GM12878 (cell line): ENCODE results near the gene TMEM272. TPM values are rescaled to one million over a fixed set of nuclear protein-coding genes. Genes with fewer than 3 reads are reported as not detected.

Experiments used
- ATAC-seq: fragments of 200-7000 bp; cut with Tn5 transposase; 3 replicates; pipeline ENCODE4 v1.9.1; 2020; ENCODE audit warnings: mild to moderate bottlenecking, moderate library complexity
- BruUV-seq: library from RNA; stranded (reverse); fragments of 400-500 nt; replicated peaks from 2 replicates; lab custom pipeline; 2021; lab: Mats Ljungman, UMichigan
- CTCF ChIA-PET: fragments of 300-600 bp; sonication (Branson Sonifier 250); formaldehyde crosslinking; extraction: SDS; loops from one replicate; lab custom pipeline; 2021; ENCODE audit warnings: inconsistent platforms; lab: Yijun Ruan, JAX
- POLR2A ChIA-PET: fragments of 350-600 bp; formaldehyde crosslinking; extraction: SDS; loops from one replicate; lab custom pipeline; 2021; ENCODE audit warnings: inconsistent platforms; lab: Charles Lee
- RAD21 ChIA-PET: fragments of 300-600 bp; sonication (Branson Sonifier 250); formaldehyde crosslinking; loops from one replicate; lab custom pipeline; 2023; ENCODE audit warnings: antibody characterized with exemption; ENCODE audit not compliant: unreplicated experiment; lab: Charles Lee
- SMC1A ChIA-PET: fragments of 300-600 bp; sonication (Branson Sonifier 250); formaldehyde crosslinking; loops from one replicate; lab custom pipeline; 2023; ENCODE audit not compliant: unreplicated experiment, uncharacterized antibody; lab: Charles Lee
- DNase-seq: peaks from one replicate; pipeline ENCODE4 v3.0.0-alpha.2; 2011; ENCODE audit warnings: low read depth, low spot score
- FAIRE-seq: peaks from 3 replicates; lab custom pipeline; 2011; peaks lifted over from hg19 to GRCh38; lab: Jason Lieb, UNC
- H2AFZ ChIP-seq: 2 replicates; pipeline ENCODE4 v1.6.0; 2011; ENCODE audit warnings: low read depth, low read length, control low read depth; ENCODE audit not compliant: control insufficient read depth
- H3K27ac ChIP-seq: 2 replicates; pipeline ENCODE4 v1.5.1; 2011; ENCODE audit warnings: control low read depth; ENCODE audit not compliant: control insufficient read depth, insufficient read depth
- H3K27me3 ChIP-seq, 2 experiments: replicated peaks in 1 of 2; 2 replicates each; pipeline versions ENCODE4 v1.6.0 to v1.6.1; 2011; ENCODE audit warnings: low read length in 1 of 2; ENCODE audit not compliant: control insufficient read depth in 2 of 2, insufficient read depth in 2 of 2
- H3K36me3 ChIP-seq, 2 experiments: 2 replicates each; pipeline ENCODE4 v1.5.1; 2011; ENCODE audit warnings: low read length in 1 of 2; ENCODE audit not compliant: control insufficient read depth in 2 of 2, insufficient read depth in 2 of 2
- H3K4me1 ChIP-seq: 2 replicates; pipeline ENCODE4 v1.6.1; 2011; ENCODE audit warnings: mild to moderate bottlenecking, low read length, moderate library complexity, mixed read lengths; ENCODE audit not compliant: control insufficient read depth, insufficient read depth
- H3K4me2 ChIP-seq: 2 replicates; pipeline ENCODE4 v1.6.0; 2011; ENCODE audit warnings: control low read depth; ENCODE audit not compliant: control insufficient read depth, insufficient read depth
- H3K4me3 ChIP-seq: fragments of 200-600 bp; sonication (generic); 2 replicates; pipeline ENCODE4 v1.5.1; 2016
- H3K79me2 ChIP-seq: 2 replicates; pipeline ENCODE4 v1.6.0; 2011; ENCODE audit warnings: low read length; ENCODE audit not compliant: control insufficient read depth, insufficient read depth
- H3K9ac ChIP-seq: 2 replicates; pipeline ENCODE4 v1.8.0; 2011; ENCODE audit warnings: low read length, control low read depth, mixed read lengths; ENCODE audit not compliant: control insufficient read depth, insufficient read depth
- H3K9me3 ChIP-seq: replicated peaks from 3 replicates; pipeline ENCODE4 v1.5.1; 2011; ENCODE audit warnings: mild to moderate bottlenecking, low read length; ENCODE audit not compliant: control insufficient read depth, insufficient read depth
- H4K20me1 ChIP-seq: 2 replicates; pipeline ENCODE4 v1.6.0; 2011; ENCODE audit not compliant: control insufficient read depth, insufficient read depth
- BCL11A ChIP-seq: IDR thresholded peaks from 2 replicates; pipeline ENCODE4 v1.6.1; 2011; ENCODE audit warnings: low read depth, low read length
- EP300 ChIP-seq, 2 experiments: fragments of 150-350 bp in 1 of 2; IDR thresholded peaks; 2 replicates each; pipeline ENCODE4 v1.6.1; 2011 to 2012; ENCODE audit warnings: low read depth in 2 of 2, low read length in 2 of 2, borderline replicate concordance in 1 of 2, improper control_type of control experiment in 1 of 2, inconsistent platforms in 1 of 2; ENCODE audit not compliant: control insufficient read depth in 1 of 2
- IKZF1 ChIP-seq: fragments of 450-650 bp; conservative IDR thresholded peaks from 2 replicates; pipeline ENCODE4 v1.6.1; 2017; ENCODE audit warnings: antibody characterized with exemption, mild to moderate bottlenecking
- MTA2 ChIP-seq: fragments of 450-650 bp; IDR thresholded peaks from 2 replicates; pipeline ENCODE4 v1.6.1; 2016; ENCODE audit warnings: low read depth, mild to moderate bottlenecking, moderate library complexity
- MTA3 ChIP-seq: IDR thresholded peaks from 2 replicates; pipeline ENCODE4 v1.6.1; 2012; ENCODE audit warnings: low read length, inconsistent platforms, borderline replicate concordance
- NFYA ChIP-seq: IDR thresholded peaks from 2 replicates; pipeline ENCODE4 v1.6.1; 2011; ENCODE audit warnings: low read depth, mild to moderate bottlenecking, low read length, improper control_type of control experiment, borderline replicate concordance
- NR2F1 ChIP-seq: fragments of 450-650 bp; conservative IDR thresholded peaks from 2 replicates; pipeline ENCODE4 v1.6.1; 2017; ENCODE audit warnings: mild to moderate bottlenecking
- SIX5 ChIP-seq: IDR thresholded peaks from 2 replicates; pipeline ENCODE4 v1.6.1; 2011; ENCODE audit warnings: mild to moderate bottlenecking, low read depth, low read length, moderate library complexity; ENCODE audit not compliant: severe bottlenecking
- TCF3 ChIP-seq: IDR thresholded peaks from 2 replicates; pipeline ENCODE4 v1.6.1; 2012; ENCODE audit warnings: low read depth, mild to moderate bottlenecking, low read length, borderline replicate concordance; ENCODE audit not compliant: insufficient read depth
- TCF7 ChIP-seq: IDR thresholded peaks from 2 replicates; pipeline ENCODE4 v1.6.1; 2014; ENCODE audit warnings: antibody characterized with exemption, borderline replicate concordance
- ZNF207 ChIP-seq: fragments of 450-650 bp; IDR thresholded peaks from 2 replicates; pipeline ENCODE4 v1.6.1; 2014; ENCODE audit warnings: antibody characterized with exemption, mild to moderate bottlenecking, borderline replicate concordance
- WGBS: methylation state at CpG from one replicate; pipeline ENCODE4 v1.1.6; 2016; ENCODE audit warnings: low lambda C conversion rate; ENCODE audit not compliant: insufficient replicate concordance, insufficient coverage; ENCODE audit errors: missing lambda C conversion rate; 5-methylcytosine and 5-hydroxymethylcytosine counted together
- in situ Hi-C: fragments of 300-500 bp; cut with MboI; formaldehyde crosslinking; loops from 9 replicates; pipeline ENCODE4 v1.14.3; 2018; ENCODE audit warnings: mixed read lengths
- intact Hi-C: fragments of 100-400 bp; cut with micrococcal nuclease; formaldehyde crosslinking; loops from one replicate; pipeline ENCODE4 v1.14.2; 2022; ENCODE audit not compliant: unreplicated experiment
- polyA plus RNA-seq, 11 experiments: library from polyadenylated mRNA; depleted of rRNA in 4 of 11; unstranded in 6 of 11; stranded (reverse) in 5 of 11; fragments of >200 nt; fragmentation: Nextera tagmentation in 4 of 11; fragmentation: Illumina TruSeq in 1 of 11; extraction: Ambion mirVana in 4 of 11; extraction: Trizol in 1 of 11; gene quantifications; 1 replicate in 1 of 11; 2 replicates in 10 of 11; pipeline versions ENCODE4 v1.2.1 to v1.2.3, GENCODE V29; 2011 to 2016; ENCODE audit warnings: inconsistent platforms in 2 of 11, missing spikeins in 2 of 11, low read depth in 1 of 11
- total RNA-seq, 4 experiments: library from RNA; depleted of rRNA in 3 of 4; stranded (reverse); fragments of >200 nt in 3 of 4; fragmentation: Illumina TruSeq in 1 of 4; extraction: Trizol in 1 of 4; gene quantifications; 2 replicates each; pipeline versions ENCODE4 v1.2.1 to v1.2.3, GENCODE V29; 2013 to 2021
- TF ChIP-seq, protein P1 (sequence below): fragments of 450-650 bp; IDR thresholded peaks from 2 replicates; pipeline ENCODE4 v1.6.1; 2017; ENCODE audit warnings: borderline replicate concordance
- TF ChIP-seq, protein P2 (sequence below): fragments of 450-650 bp; formaldehyde crosslinking; IDR thresholded peaks from 2 replicates; pipeline ENCODE4 v1.4.0; 2022; ENCODE audit warnings: mild to moderate bottlenecking, moderate library complexity
- TF ChIP-seq, protein P3 (sequence below): IDR thresholded peaks from 2 replicates; pipeline ENCODE4 v1.6.1; 2011; ENCODE audit warnings: mild to moderate bottlenecking, low read depth, low read length, moderate library complexity; ENCODE audit not compliant: insufficient replicate concordance
- TF ChIP-seq, protein P4 (sequence below): IDR thresholded peaks from 2 replicates; pipeline ENCODE4 v1.6.1; 2011; ENCODE audit warnings: low read depth, mild to moderate bottlenecking, low read length, moderate library complexity, borderline replicate concordance; ENCODE audit errors: extremely low read depth
- TF ChIP-seq, protein P5 (sequence below): fragments of 450-650 bp; IDR thresholded peaks from 2 replicates; pipeline ENCODE4 v1.6.1; 2017; ENCODE audit warnings: low read depth, mild to moderate bottlenecking, moderate library complexity

Gene TMEM272
- total and polyA plus RNA-seq, 10 of the 15 experiments (the other 5 are each of a cell fraction or from before 2014, with no cell fraction given): 0.01 to 0.04 TPM; not detected in 8

DNA sequence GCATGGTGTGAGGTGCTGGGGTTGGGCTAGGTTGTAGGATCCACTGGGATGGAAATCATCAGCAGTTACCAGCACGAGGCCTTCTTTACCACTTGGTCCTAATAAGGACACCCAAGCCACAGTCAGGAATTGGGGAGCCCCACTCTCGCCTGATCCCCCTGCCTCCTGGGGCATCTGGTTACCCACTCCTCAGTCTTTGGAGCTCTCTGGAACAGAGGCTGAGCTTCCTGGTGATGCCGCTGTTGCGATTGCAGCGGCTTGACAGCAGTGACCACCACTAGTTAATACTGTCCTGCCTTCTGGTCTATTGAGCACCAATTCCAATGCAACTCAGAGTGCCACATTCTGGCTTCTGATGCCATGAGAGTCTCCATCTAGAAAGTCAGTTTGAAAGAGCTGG lies 13.5 kb downstream of the TMEM272 start:
- CTCF ChIA-PET: interaction anchor here (0.6 to 6.2 kb wide), 15 partner anchors 11 to 681 kb away, joined by 3 to 180 read pairs (median 6); no protein-coding TSS in a partner anchor
- H3K27ac ChIP-seq: no peak overlapping the region
- ATAC-seq (no peak), DNase-seq (no peak), FAIRE-seq (no peak)
- no peaks in the 10 kb centered on the region for H4K20me1 ChIP-seq
- no peaks in the 10 kb centered on the region for H3K79me2 ChIP-seq
- no peaks in the 10 kb centered on the region for H3K36me3 ChIP-seq
- no peaks in the 10 kb centered on the region for H3K4me1 ChIP-seq
- H3K9ac ChIP-seq: no peak overlapping the region
- intact Hi-C loops (no loop called here), in situ Hi-C loops (no loop called here)
- H2AFZ ChIP-seq: no peak overlapping the region
- H3K4me2 ChIP-seq: no peak overlapping the region
- SMC1A ChIA-PET: interaction anchor here (0.8 to 3.1 kb wide), 10 partner anchors 8 to 706 kb away, joined by 3 to 85 read pairs (median 7); no protein-coding TSS in a partner anchor
- RAD21 ChIA-PET: interaction anchor here (0.9 to 5.4 kb wide), 4 partner anchors 10 to 34 kb away, joined by 3 to 75 read pairs (median 4); no protein-coding TSS in a partner anchor
- H3K9me3 ChIP-seq: no peaks in the 10 kb centered on the region
- BruUV-seq: no TSS peak
- peaks cover 0 to 6% of the 10 kb centered on the region in 2 experiments; a peak in 3 of 4 replicates for H3K27me3 ChIP-seq
- POLR2A ChIA-PET: interaction anchor here (0.8 to 1.6 kb wide), 2 partner anchors 10 to 18 kb away, joined by 3 to 4 read pairs; no protein-coding TSS in a partner anchor
- 58% methylated on average over 5 of the region's 5 CpGs for WGBS
- H3K4me3 ChIP-seq: no peak overlapping the region
- TF ChIP-seq MTA2 (no peak), TCF7 (no peak), TCF3 (no peak), IKZF1 (no peak), NFYA (no peak), ZNF207 (no peak), BCL11A (no peak), SIX5 (no peak), MTA3 (no peak), EP300 (IDR thresholded peaks at IDR 0.05; ENCODE audit: borderline replicate concordance in 1 of 2, control insufficient read depth in 1 of 2, low read depth in 2 of 2, low read length in 2 of 2) (no peak), NR2F1 (no peak)
- TF ChIP-seq, protein P1, sequence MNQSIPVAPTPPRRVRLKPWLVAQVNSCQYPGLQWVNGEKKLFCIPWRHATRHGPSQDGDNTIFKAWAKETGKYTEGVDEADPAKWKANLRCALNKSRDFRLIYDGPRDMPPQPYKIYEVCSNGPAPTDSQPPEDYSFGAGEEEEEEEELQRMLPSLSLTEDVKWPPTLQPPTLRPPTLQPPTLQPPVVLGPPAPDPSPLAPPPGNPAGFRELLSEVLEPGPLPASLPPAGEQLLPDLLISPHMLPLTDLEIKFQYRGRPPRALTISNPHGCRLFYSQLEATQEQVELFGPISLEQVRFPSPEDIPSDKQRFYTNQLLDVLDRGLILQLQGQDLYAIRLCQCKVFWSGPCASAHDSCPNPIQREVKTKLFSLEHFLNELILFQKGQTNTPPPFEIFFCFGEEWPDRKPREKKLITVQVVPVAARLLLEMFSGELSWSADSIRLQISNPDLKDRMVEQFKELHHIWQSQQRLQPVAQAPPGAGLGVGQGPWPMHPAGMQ: no peak
- TF ChIP-seq, protein P2, sequence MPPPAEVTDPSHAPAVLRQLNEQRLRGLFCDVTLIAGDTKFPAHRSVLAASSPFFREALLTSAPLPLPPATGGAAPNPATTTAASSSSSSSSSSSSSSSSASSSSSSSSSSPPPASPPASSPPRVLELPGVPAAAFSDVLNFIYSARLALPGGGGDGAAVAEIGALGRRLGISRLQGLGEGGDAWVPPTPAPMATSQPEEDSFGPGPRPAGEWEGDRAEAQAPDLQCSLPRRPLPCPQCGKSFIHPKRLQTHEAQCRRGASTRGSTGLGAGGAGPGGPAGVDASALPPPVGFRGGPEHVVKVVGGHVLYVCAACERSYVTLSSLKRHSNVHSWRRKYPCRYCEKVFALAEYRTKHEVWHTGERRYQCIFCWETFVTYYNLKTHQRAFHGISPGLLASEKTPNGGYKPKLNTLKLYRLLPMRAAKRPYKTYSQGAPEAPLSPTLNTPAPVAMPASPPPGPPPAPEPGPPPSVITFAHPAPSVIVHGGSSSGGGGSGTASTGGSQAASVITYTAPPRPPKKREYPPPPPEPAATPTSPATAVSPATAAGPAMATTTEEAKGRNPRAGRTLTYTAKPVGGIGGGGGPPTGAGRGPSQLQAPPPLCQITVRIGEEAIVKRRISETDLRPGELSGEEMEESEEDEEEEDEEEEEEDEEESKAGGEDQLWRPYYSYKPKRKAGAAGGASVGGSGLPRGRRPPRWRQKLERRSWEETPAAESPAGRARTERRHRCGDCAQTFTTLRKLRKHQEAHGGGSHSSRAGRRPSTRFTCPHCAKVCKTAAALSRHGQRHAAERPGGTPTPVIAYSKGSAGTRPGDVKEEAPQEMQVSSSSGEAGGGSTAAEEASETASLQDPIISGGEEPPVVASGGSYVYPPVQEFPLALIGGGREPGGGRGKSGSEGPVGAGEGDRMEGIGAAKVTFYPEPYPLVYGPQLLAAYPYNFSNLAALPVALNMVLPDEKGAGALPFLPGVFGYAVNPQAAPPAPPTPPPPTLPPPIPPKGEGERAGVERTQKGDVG (CRISPR knock-in tag): no peak
- TF ChIP-seq, protein P3, sequence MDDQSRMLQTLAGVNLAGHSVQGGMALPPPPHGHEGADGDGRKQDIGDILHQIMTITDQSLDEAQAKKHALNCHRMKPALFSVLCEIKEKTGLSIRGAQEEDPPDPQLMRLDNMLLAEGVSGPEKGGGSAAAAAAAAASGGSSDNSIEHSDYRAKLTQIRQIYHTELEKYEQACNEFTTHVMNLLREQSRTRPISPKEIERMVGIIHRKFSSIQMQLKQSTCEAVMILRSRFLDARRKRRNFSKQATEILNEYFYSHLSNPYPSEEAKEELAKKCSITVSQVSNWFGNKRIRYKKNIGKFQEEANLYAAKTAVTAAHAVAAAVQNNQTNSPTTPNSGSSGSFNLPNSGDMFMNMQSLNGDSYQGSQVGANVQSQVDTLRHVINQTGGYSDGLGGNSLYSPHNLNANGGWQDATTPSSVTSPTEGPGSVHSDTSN: no peak
- TF ChIP-seq, protein P4, sequence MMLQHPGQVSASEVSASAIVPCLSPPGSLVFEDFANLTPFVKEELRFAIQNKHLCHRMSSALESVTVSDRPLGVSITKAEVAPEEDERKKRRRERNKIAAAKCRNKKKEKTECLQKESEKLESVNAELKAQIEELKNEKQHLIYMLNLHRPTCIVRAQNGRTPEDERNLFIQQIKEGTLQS: no peak
- TF ChIP-seq, protein P5, sequence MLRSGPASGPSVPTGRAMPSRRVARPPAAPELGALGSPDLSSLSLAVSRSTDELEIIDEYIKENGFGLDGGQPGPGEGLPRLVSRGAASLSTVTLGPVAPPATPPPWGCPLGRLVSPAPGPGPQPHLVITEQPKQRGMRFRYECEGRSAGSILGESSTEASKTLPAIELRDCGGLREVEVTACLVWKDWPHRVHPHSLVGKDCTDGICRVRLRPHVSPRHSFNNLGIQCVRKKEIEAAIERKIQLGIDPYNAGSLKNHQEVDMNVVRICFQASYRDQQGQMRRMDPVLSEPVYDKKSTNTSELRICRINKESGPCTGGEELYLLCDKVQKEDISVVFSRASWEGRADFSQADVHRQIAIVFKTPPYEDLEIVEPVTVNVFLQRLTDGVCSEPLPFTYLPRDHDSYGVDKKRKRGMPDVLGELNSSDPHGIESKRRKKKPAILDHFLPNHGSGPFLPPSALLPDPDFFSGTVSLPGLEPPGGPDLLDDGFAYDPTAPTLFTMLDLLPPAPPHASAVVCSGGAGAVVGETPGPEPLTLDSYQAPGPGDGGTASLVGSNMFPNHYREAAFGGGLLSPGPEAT: no peak
